WTC11 (cell line): ENCODE measurements around the gene EVA1A. TPM values are rescaled to one million over a fixed set of nuclear protein-coding genes. Genes with fewer than 3 reads are reported as not detected.

ENCODE experiments used
- ATAC-seq: fragments of 200-7000 bp; cut with Tn5 transposase; 2 replicates; pipeline ENCODE4 v1.10.0; 2021; ENCODE audit warnings: mild to moderate bottlenecking, moderate library complexity
- CTCF ChIA-PET: fragments of 300-600 bp; sonication (Branson Sonifier 250); formaldehyde crosslinking; loops from one replicate; lab custom pipeline; 2021; ENCODE audit warnings: antibody characterized with exemption; lab: Charles Lee
- POLR2A ChIA-PET: fragments of 350-600 bp; sonication (Branson Sonifier 250); formaldehyde crosslinking; loops from one replicate; lab custom pipeline; 2021; ENCODE audit warnings: antibody characterized with exemption; lab: Charles Lee
- DNase-seq: peaks from one replicate; pipeline ENCODE4 v3.0.0; 2021; ENCODE audit warnings: low spot score
- H3K27ac Mint-ChIP-seq: 2 replicates; pipeline ENCODE4 v1.8.0; 2021; ENCODE audit warnings: mixed read lengths
- H3K27me3 Mint-ChIP-seq: 2 replicates; pipeline ENCODE4 v1.8.0; 2021; ENCODE audit warnings: low read depth, mild to moderate bottlenecking, moderate library complexity, mixed read lengths
- H3K36me3 Mint-ChIP-seq: 2 replicates; pipeline ENCODE4 v1.8.0; 2021; ENCODE audit warnings: mixed read lengths
- H3K4me1 Mint-ChIP-seq: 2 replicates; pipeline ENCODE4 v1.8.0; 2022; ENCODE audit warnings: mixed read lengths
- H3K4me3 Mint-ChIP-seq: 2 replicates; pipeline ENCODE4 v1.8.0; 2021; ENCODE audit warnings: mild to moderate bottlenecking, moderate library complexity, mixed read lengths
- H3K9me3 Mint-ChIP-seq: 2 replicates; pipeline ENCODE4 v1.8.0; 2021; ENCODE audit warnings: mixed read lengths
- CREB1 ChIP-seq: sonication (generic); formaldehyde crosslinking; IDR thresholded peaks from 2 replicates; pipeline ENCODE4 v1.8.0; 2023; ENCODE audit warnings: mild to moderate bottlenecking, missing genetic modification reagents
- CREM ChIP-seq: sonication (generic); formaldehyde crosslinking; IDR thresholded peaks from 2 replicates; pipeline ENCODE4 v1.8.1; 2022; ENCODE audit warnings: mild to moderate bottlenecking, missing genetic modification reagents, moderate library complexity
- GRHL2 ChIP-seq: fragments of 250-450 bp; sonication (Bioruptor Pico); IDR thresholded peaks from 2 replicates; pipeline ENCODE4 v1.8.0; 2022; ENCODE audit warnings: mild to moderate bottlenecking, moderate library complexity; ENCODE audit not compliant: insufficient replicate concordance, severe bottlenecking
- KAT7 ChIP-seq: sonication (generic); formaldehyde crosslinking; IDR thresholded peaks from 2 replicates; pipeline ENCODE4 v1.8.1; 2023; ENCODE audit warnings: missing genetic modification reagents, mild to moderate bottlenecking, borderline replicate concordance
- NFE2L1 ChIP-seq: sonication (generic); formaldehyde crosslinking; IDR thresholded peaks from 2 replicates; pipeline ENCODE4 v1.8.1; 2023; ENCODE audit warnings: missing genetic modification reagents
- NFYB ChIP-seq: sonication (generic); formaldehyde crosslinking; conservative IDR thresholded peaks from 2 replicates; pipeline ENCODE4 v1.8.0; 2022; ENCODE audit warnings: low read depth, missing genetic modification reagents
- SOX15 ChIP-seq: fragments of 250-450 bp; sonication (Bioruptor Pico); IDR thresholded peaks from 2 replicates; pipeline ENCODE4 v1.9.0; 2021; ENCODE audit warnings: mild to moderate bottlenecking
- ZNF138 ChIP-seq: sonication (generic); formaldehyde crosslinking; conservative IDR thresholded peaks from 2 replicates; pipeline ENCODE4 v1.8.1; 2022; ENCODE audit warnings: mild to moderate bottlenecking, moderate library complexity, missing genetic modification reagents
- ZNF263 ChIP-seq: sonication (generic); formaldehyde crosslinking; IDR thresholded peaks from 2 replicates; pipeline ENCODE4 v1.8.1; 2022; ENCODE audit warnings: low read depth, mild to moderate bottlenecking, moderate library complexity, missing genetic modification reagents
- total RNA-seq: library from RNA; stranded (reverse); gene quantifications from 3 replicates; pipeline ENCODE4 v1.2.3, GENCODE V29; 2021
- TF ChIP-seq, protein P1 (sequence below): sonication (generic); formaldehyde crosslinking; IDR thresholded peaks from 2 replicates; pipeline ENCODE4 v1.8.1; 2022; ENCODE audit warnings: mild to moderate bottlenecking, missing genetic modification reagents, moderate library complexity, borderline replicate concordance
- TF ChIP-seq, protein P2 (sequence below): sonication (generic); formaldehyde crosslinking; IDR thresholded peaks from 2 replicates; pipeline ENCODE4 v1.8.0; 2022; ENCODE audit warnings: mild to moderate bottlenecking, missing genetic modification reagents
- TF ChIP-seq, protein P3 (sequence below): fragments of 200-600 bp; IDR thresholded peaks from 2 replicates; pipeline ENCODE4 v1.8.0; 2022; ENCODE audit warnings: antibody characterized with exemption
- TF ChIP-seq, protein P4 (sequence below): sonication (generic); formaldehyde crosslinking; IDR thresholded peaks from 2 replicates; pipeline ENCODE4 v1.8.1; 2023; ENCODE audit warnings: mild to moderate bottlenecking, missing genetic modification reagents, borderline replicate concordance
- TF ChIP-seq, protein P5 (sequence below): sonication (generic); formaldehyde crosslinking; IDR thresholded peaks from 2 replicates; pipeline ENCODE4 v1.8.1; 2023; ENCODE audit warnings: mild to moderate bottlenecking, moderate library complexity, missing genetic modification reagents
- TF ChIP-seq, protein P6 (sequence below): sonication (generic); formaldehyde crosslinking; IDR thresholded peaks from 2 replicates; pipeline ENCODE4 v1.8.1; 2023; ENCODE audit warnings: mild to moderate bottlenecking, missing genetic modification reagents
- TF ChIP-seq, protein P7 (sequence below): fragments of 250-450 bp; sonication (Bioruptor Pico); IDR thresholded peaks from 2 replicates; pipeline ENCODE4 v1.9.0; 2021; ENCODE audit warnings: mild to moderate bottlenecking
- TF ChIP-seq, protein P8 (sequence below): sonication (generic); formaldehyde crosslinking; IDR thresholded peaks from 2 replicates; pipeline ENCODE4 v1.8.0; 2022; ENCODE audit warnings: mild to moderate bottlenecking, missing genetic modification reagents
- TF ChIP-seq, protein P9 (sequence below): fragments of 250-450 bp; sonication (Bioruptor Pico); IDR thresholded peaks from 2 replicates; pipeline ENCODE4 v1.9.0; 2021; ENCODE audit warnings: mild to moderate bottlenecking, borderline replicate concordance

EVA1A gene
- total RNA-seq, 1 experiment from 2014 or later = 4.1 TPM

DNA sequence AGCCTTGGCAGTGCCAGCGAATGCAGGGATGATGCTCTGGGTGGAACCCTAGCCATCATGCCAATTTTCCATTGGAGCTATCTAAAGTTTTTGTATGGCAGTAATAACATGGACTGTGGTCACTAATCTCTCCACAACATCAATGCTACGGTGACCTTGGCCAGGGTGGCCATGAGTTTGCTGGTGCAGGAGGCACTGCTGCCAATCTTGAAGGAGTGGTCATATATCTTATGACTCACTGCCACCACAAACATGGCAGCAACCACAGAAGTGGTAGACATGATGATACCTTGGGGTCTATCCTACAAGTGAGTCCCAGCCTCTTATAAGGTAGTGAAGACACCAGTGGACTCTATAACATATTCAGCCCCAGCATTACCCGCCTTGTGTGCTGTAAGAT, 104.6 kb downstream of the EVA1A start:
- no peaks in the 10 kb centered on the region for H3K36me3 Mint-ChIP-seq
- H3K4me3 Mint-ChIP-seq = no peak overlapping the region
- H3K9me3 Mint-ChIP-seq = peaks cover 13% of the 10 kb centered on the region
- no peaks in the 10 kb centered on the region for H3K27me3 Mint-ChIP-seq
- no peak for ATAC-seq
- CTCF ChIA-PET = interaction anchor here (0.7 kb wide), 1 partner anchor 100 kb away, joined by 3 read pairs; no protein-coding TSS in a partner anchor
- no peak overlapping the region for H3K27ac Mint-ChIP-seq
- peaks cover 29% of the 10 kb centered on the region for H3K4me1 Mint-ChIP-seq
- no peak for DNase-seq
- POLR2A ChIA-PET = no interaction called here
- no peak for TF ChIP-seq NFE2L1 (CRISPR knock-in tag)
- no peak for TF ChIP-seq ZNF263 (CRISPR knock-in tag)
- TF ChIP-seq, protein P1, sequence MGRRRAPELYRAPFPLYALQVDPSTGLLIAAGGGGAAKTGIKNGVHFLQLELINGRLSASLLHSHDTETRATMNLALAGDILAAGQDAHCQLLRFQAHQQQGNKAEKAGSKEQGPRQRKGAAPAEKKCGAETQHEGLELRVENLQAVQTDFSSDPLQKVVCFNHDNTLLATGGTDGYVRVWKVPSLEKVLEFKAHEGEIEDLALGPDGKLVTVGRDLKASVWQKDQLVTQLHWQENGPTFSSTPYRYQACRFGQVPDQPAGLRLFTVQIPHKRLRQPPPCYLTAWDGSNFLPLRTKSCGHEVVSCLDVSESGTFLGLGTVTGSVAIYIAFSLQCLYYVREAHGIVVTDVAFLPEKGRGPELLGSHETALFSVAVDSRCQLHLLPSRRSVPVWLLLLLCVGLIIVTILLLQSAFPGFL (CRISPR knock-in tag) = no peak
- TF ChIP-seq, protein P2, sequence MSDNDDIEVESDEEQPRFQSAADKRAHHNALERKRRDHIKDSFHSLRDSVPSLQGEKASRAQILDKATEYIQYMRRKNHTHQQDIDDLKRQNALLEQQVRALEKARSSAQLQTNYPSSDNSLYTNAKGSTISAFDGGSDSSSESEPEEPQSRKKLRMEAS = no peak
- TF ChIP-seq, protein P3, sequence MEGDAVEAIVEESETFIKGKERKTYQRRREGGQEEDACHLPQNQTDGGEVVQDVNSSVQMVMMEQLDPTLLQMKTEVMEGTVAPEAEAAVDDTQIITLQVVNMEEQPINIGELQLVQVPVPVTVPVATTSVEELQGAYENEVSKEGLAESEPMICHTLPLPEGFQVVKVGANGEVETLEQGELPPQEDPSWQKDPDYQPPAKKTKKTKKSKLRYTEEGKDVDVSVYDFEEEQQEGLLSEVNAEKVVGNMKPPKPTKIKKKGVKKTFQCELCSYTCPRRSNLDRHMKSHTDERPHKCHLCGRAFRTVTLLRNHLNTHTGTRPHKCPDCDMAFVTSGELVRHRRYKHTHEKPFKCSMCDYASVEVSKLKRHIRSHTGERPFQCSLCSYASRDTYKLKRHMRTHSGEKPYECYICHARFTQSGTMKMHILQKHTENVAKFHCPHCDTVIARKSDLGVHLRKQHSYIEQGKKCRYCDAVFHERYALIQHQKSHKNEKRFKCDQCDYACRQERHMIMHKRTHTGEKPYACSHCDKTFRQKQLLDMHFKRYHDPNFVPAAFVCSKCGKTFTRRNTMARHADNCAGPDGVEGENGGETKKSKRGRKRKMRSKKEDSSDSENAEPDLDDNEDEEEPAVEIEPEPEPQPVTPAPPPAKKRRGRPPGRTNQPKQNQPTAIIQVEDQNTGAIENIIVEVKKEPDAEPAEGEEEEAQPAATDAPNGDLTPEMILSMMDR = no peak
- TF ChIP-seq, protein P4, sequence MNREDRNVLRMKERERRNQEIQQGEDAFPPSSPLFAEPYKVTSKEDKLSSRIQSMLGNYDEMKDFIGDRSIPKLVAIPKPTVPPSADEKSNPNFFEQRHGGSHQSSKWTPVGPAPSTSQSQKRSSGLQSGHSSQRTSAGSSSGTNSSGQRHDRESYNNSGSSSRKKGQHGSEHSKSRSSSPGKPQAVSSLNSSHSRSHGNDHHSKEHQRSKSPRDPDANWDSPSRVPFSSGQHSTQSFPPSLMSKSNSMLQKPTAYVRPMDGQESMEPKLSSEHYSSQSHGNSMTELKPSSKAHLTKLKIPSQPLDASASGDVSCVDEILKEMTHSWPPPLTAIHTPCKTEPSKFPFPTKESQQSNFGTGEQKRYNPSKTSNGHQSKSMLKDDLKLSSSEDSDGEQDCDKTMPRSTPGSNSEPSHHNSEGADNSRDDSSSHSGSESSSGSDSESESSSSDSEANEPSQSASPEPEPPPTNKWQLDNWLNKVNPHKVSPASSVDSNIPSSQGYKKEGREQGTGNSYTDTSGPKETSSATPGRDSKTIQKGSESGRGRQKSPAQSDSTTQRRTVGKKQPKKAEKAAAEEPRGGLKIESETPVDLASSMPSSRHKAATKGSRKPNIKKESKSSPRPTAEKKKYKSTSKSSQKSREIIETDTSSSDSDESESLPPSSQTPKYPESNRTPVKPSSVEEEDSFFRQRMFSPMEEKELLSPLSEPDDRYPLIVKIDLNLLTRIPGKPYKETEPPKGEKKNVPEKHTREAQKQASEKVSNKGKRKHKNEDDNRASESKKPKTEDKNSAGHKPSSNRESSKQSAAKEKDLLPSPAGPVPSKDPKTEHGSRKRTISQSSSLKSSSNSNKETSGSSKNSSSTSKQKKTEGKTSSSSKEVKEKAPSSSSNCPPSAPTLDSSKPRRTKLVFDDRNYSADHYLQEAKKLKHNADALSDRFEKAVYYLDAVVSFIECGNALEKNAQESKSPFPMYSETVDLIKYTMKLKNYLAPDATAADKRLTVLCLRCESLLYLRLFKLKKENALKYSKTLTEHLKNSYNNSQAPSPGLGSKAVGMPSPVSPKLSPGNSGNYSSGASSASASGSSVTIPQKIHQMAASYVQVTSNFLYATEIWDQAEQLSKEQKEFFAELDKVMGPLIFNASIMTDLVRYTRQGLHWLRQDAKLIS (CRISPR knock-in tag) = no peak
- TF ChIP-seq, protein P5, sequence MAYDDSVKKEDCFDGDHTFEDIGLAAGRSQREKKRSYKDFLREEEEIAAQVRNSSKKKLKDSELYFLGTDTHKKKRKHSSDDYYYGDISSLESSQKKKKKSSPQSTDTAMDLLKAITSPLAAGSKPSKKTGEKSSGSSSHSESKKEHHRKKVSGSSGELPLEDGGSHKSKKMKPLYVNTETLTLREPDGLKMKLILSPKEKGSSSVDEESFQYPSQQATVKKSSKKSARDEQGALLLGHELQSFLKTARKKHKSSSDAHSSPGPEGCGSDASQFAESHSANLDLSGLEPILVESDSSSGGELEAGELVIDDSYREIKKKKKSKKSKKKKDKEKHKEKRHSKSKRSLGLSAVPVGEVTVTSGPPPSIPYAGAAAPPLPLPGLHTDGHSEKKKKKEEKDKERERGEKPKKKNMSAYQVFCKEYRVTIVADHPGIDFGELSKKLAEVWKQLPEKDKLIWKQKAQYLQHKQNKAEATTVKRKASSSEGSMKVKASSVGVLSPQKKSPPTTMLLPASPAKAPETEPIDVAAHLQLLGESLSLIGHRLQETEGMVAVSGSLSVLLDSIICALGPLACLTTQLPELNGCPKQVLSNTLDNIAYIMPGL = no peak
- TF ChIP-seq, protein P6, sequence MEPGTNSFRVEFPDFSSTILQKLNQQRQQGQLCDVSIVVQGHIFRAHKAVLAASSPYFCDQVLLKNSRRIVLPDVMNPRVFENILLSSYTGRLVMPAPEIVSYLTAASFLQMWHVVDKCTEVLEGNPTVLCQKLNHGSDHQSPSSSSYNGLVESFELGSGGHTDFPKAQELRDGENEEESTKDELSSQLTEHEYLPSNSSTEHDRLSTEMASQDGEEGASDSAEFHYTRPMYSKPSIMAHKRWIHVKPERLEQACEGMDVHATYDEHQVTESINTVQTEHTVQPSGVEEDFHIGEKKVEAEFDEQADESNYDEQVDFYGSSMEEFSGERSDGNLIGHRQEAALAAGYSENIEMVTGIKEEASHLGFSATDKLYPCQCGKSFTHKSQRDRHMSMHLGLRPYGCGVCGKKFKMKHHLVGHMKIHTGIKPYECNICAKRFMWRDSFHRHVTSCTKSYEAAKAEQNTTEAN (CRISPR knock-in tag) = no peak
- no peak for TF ChIP-seq SOX15 (CRISPR knock-in tag)
- no peak for TF ChIP-seq CREB1 (CRISPR knock-in tag)
- TF ChIP-seq, protein P7, sequence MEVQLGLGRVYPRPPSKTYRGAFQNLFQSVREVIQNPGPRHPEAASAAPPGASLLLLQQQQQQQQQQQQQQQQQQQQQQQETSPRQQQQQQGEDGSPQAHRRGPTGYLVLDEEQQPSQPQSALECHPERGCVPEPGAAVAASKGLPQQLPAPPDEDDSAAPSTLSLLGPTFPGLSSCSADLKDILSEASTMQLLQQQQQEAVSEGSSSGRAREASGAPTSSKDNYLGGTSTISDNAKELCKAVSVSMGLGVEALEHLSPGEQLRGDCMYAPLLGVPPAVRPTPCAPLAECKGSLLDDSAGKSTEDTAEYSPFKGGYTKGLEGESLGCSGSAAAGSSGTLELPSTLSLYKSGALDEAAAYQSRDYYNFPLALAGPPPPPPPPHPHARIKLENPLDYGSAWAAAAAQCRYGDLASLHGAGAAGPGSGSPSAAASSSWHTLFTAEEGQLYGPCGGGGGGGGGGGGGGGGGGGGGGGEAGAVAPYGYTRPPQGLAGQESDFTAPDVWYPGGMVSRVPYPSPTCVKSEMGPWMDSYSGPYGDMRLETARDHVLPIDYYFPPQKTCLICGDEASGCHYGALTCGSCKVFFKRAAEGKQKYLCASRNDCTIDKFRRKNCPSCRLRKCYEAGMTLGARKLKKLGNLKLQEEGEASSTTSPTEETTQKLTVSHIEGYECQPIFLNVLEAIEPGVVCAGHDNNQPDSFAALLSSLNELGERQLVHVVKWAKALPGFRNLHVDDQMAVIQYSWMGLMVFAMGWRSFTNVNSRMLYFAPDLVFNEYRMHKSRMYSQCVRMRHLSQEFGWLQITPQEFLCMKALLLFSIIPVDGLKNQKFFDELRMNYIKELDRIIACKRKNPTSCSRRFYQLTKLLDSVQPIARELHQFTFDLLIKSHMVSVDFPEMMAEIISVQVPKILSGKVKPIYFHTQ (CRISPR knock-in tag) = no peak
- TF ChIP-seq KAT7 (CRISPR knock-in tag) = no peak
- TF ChIP-seq CREM (CRISPR knock-in tag) = no peak
- TF ChIP-seq, protein P8, sequence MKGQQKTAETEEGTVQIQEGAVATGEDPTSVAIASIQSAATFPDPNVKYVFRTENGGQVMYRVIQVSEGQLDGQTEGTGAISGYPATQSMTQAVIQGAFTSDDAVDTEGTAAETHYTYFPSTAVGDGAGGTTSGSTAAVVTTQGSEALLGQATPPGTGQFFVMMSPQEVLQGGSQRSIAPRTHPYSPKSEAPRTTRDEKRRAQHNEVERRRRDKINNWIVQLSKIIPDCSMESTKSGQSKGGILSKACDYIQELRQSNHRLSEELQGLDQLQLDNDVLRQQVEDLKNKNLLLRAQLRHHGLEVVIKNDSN = no peak
- no peak for TF ChIP-seq GRHL2 (CRISPR knock-in tag)
- TF ChIP-seq ZNF138 (CRISPR knock-in tag) = no peak
- no peak for TF ChIP-seq NFYB (CRISPR knock-in tag)
- TF ChIP-seq, protein P9, sequence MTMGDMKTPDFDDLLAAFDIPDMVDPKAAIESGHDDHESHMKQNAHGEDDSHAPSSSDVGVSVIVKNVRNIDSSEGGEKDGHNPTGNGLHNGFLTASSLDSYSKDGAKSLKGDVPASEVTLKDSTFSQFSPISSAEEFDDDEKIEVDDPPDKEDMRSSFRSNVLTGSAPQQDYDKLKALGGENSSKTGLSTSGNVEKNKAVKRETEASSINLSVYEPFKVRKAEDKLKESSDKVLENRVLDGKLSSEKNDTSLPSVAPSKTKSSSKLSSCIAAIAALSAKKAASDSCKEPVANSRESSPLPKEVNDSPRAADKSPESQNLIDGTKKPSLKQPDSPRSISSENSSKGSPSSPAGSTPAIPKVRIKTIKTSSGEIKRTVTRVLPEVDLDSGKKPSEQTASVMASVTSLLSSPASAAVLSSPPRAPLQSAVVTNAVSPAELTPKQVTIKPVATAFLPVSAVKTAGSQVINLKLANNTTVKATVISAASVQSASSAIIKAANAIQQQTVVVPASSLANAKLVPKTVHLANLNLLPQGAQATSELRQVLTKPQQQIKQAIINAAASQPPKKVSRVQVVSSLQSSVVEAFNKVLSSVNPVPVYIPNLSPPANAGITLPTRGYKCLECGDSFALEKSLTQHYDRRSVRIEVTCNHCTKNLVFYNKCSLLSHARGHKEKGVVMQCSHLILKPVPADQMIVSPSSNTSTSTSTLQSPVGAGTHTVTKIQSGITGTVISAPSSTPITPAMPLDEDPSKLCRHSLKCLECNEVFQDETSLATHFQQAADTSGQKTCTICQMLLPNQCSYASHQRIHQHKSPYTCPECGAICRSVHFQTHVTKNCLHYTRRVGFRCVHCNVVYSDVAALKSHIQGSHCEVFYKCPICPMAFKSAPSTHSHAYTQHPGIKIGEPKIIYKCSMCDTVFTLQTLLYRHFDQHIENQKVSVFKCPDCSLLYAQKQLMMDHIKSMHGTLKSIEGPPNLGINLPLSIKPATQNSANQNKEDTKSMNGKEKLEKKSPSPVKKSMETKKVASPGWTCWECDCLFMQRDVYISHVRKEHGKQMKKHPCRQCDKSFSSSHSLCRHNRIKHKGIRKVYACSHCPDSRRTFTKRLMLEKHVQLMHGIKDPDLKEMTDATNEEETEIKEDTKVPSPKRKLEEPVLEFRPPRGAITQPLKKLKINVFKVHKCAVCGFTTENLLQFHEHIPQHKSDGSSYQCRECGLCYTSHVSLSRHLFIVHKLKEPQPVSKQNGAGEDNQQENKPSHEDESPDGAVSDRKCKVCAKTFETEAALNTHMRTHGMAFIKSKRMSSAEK (CRISPR knock-in tag) = no peak
- TF ChIP-seq, all 79 proteins: peak for 0
